Prostate gland (tissue), 2 donors: ENCODE data around the gene MDFI.

Experiments
- POLR2A ChIP-seq: fragments of 450-650 bp; IDR thresholded peaks from one replicate; pipeline ENCODE4 v1.6.1; 2016; ENCODE audit warnings: antibody characterized with exemption, mild to moderate bottlenecking
- TF ChIP-seq, protein P1 (sequence below), 4 experiments: fragments of 200-600 bp in 2 of 4; fragments of 450-650 bp in 2 of 4; sonication (generic) in 2 of 4; IDR thresholded peaks; 1 replicate in 3 of 4; 2 replicates in 1 of 4; pipeline ENCODE4 v1.5.1; 2016 to 2019; ENCODE audit warnings: antibody characterized with exemption in 4 of 4, mild to moderate bottlenecking in 2 of 4, moderate library complexity in 2 of 4

DNA sequence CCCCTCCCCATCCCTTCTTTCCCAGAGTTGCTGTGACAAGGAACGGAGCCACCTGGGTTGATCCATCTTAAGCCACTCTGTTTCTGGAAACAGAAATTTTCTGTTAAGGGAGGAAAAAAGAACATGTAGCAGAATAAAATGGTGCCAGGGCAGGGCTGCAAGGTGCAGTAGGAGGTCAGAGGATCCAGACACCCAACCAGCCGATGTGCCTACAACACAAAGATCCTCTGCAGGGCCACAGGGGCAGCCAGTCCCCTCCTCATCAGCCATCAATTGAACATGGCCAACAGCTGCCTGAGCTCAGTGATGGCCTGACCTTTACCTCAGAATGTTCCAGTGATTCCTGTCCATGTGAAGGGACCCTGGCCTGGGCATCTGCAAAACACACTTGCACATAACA, 11.9 kb downstream of the MDFI start:
- TF ChIP-seq, protein P1, sequence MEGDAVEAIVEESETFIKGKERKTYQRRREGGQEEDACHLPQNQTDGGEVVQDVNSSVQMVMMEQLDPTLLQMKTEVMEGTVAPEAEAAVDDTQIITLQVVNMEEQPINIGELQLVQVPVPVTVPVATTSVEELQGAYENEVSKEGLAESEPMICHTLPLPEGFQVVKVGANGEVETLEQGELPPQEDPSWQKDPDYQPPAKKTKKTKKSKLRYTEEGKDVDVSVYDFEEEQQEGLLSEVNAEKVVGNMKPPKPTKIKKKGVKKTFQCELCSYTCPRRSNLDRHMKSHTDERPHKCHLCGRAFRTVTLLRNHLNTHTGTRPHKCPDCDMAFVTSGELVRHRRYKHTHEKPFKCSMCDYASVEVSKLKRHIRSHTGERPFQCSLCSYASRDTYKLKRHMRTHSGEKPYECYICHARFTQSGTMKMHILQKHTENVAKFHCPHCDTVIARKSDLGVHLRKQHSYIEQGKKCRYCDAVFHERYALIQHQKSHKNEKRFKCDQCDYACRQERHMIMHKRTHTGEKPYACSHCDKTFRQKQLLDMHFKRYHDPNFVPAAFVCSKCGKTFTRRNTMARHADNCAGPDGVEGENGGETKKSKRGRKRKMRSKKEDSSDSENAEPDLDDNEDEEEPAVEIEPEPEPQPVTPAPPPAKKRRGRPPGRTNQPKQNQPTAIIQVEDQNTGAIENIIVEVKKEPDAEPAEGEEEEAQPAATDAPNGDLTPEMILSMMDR (IDR thresholded peaks at IDR 0.05) = no peak
- TF ChIP-seq POLR2A = no peak
